ENCODE data around the gene SLC5A2.

DNA sequence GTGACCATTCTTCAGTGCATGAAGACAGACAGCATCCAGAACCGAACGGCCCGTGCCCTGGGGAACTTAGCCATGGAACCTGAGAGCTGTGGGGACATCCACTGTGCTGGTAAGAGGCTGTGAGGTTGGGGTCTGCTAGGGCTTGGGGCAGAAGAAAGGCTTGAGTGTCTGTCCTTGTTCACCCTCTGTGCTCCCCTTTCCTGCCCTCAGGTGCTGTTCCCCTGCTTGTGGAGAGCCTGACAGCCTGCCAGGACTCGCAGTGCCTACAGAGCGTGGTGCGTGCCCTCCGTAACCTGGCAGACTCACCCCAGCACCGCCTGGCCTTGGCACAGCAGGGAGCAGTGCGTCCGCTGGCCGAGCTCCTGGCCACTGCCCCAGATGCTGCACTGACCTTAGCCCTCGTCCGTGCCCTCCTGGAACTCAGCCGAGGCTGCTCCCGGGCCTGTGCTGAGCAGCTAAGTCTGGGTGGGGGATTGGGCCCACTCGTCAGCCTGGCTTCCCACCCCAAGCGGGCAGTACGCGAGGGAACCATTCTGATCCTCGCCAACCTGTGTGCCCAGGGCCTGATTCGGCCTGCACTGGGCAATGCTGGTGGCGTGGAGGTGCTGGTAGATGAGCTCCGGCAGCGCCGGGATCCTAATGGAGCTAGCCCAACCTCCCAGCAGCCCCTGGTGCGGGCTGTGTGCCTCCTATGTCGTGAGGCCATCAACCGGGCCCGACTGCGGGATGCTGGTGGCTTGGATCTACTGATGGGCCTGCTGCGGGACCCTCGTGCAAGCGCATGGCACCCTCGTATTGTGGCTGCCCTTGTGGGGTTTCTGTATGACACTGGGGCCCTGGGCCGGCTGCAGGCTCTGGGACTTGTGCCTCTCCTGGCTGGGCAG is 20.8 kb upstream of the SLC5A2 start:
- TF ChIP-seq, protein P1, sequence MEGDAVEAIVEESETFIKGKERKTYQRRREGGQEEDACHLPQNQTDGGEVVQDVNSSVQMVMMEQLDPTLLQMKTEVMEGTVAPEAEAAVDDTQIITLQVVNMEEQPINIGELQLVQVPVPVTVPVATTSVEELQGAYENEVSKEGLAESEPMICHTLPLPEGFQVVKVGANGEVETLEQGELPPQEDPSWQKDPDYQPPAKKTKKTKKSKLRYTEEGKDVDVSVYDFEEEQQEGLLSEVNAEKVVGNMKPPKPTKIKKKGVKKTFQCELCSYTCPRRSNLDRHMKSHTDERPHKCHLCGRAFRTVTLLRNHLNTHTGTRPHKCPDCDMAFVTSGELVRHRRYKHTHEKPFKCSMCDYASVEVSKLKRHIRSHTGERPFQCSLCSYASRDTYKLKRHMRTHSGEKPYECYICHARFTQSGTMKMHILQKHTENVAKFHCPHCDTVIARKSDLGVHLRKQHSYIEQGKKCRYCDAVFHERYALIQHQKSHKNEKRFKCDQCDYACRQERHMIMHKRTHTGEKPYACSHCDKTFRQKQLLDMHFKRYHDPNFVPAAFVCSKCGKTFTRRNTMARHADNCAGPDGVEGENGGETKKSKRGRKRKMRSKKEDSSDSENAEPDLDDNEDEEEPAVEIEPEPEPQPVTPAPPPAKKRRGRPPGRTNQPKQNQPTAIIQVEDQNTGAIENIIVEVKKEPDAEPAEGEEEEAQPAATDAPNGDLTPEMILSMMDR (IDR thresholded peaks at IDR 0.05; ENCODE audit: low read depth, low read length): no peak
- no peak for TF ChIP-seq EZH2phosphoT487 (IDR thresholded peaks at IDR 0.05; ENCODE audit: low read depth)
